Measurements from ENCODE around the gene CRAMP1. TPM values are rescaled to one million over a fixed set of nuclear protein-coding genes. Genes with fewer than 3 reads are reported as not detected.

Gene CRAMP1
- total RNA-seq, 1 donor from 2014 or later: 22.4 TPM

GRCh38 chr16:1580256-1580655 lies 31.9 kb upstream of the CRAMP1 start:
- no peak for TF ChIP-seq CTCF (IDR thresholded peaks at IDR 0.05)
- DNase-seq (no peak), ATAC-seq (ENCODE audit: low read depth) (no peak)
- no peak overlapping the region for H3K27ac Mint-ChIP-seq
- no peak overlapping the region for H3K4me3 Mint-ChIP-seq
- no peaks in the 10 kb centered on the region for H3K4me1 Mint-ChIP-seq
- H3K27me3 Mint-ChIP-seq: no peaks in the 10 kb centered on the region
- peaks cover 2% of the 10 kb centered on the region for H3K9me3 Mint-ChIP-seq
- ChIA-PET POLR2A (no interaction called here), CTCF (no interaction called here)
- H3K36me3 Mint-ChIP-seq (ENCODE audit: low read depth): no peaks in the 10 kb centered on the region
- intact Hi-C loops (cut with micrococcal nuclease): no loop called here

- H3K27me3 Mint-ChIP-seq: no peaks in the 10 kb centered on the region
- H3K4me3 Mint-ChIP-seq: no peak overlapping the region
- DNase-seq (no peak), ATAC-seq (ENCODE audit: low read depth) (no peak)
- no peak for TF ChIP-seq CTCF (IDR thresholded peaks at IDR 0.05)
- POLR2A ChIA-PET: no interaction called here
- peaks cover 2% of the 10 kb centered on the region for H3K9me3 Mint-ChIP-seq
- no peaks in the 10 kb centered on the region for H3K4me1 Mint-ChIP-seq
- intact Hi-C loops (cut with micrococcal nuclease): no loop called here
- no peak overlapping the region for H3K27ac Mint-ChIP-seq
- H3K36me3 Mint-ChIP-seq (ENCODE audit: low read depth): no peaks in the 10 kb centered on the region
- CTCF ChIA-PET: no interaction called here
These were observed 31.2 kb upstream of the CRAMP1 start for GRCh38 chr16:1580956-1581355.

- H3K36me3 Mint-ChIP-seq (ENCODE audit: low read depth): no peaks in the 10 kb centered on the region
- intact Hi-C loops (cut with micrococcal nuclease): no loop called here
- TF ChIP-seq CTCF (IDR thresholded peaks at IDR 0.05): no peak
- no peak overlapping the region for H3K4me3 Mint-ChIP-seq
- no peaks in the 10 kb centered on the region for H3K4me1 Mint-ChIP-seq
- ATAC-seq (ENCODE audit: low read depth) (no peak), DNase-seq (no peak)
- H3K9me3 Mint-ChIP-seq: peaks cover 2% of the 10 kb centered on the region
- ChIA-PET POLR2A (no interaction called here), CTCF (no interaction called here)
- no peak overlapping the region for H3K27ac Mint-ChIP-seq
- H3K27me3 Mint-ChIP-seq: no peaks in the 10 kb centered on the region
These were observed 30.4 kb upstream of the CRAMP1 start for GRCh38 chr16:1581804-1582203.

DNA sequence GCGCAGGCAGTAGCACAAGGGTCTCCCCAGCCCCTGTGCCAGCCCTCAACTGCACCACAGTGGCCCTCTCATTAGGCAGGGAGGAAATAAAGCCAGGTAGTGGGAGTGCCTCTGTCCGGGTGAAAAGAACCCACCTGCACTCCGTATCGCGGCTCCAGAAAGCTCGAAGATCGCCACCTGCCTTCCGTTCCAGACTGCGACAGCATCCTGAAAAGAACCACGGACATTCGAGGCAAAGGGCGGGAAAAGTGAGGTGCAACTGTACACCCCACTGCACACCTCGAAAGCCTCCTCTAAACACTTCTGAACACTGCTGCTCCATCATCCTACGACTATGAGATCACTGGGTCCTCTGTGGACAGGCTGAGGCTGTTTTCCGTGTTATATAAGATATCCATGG lies 29.0 kb upstream of the CRAMP1 start:
- TF ChIP-seq CTCF (IDR thresholded peaks at IDR 0.05): no peak
- Mint-ChIP-seq H3K27me3 (no peaks in the 10 kb centered on the region), H3K9me3 (peaks cover 2% of the 10 kb centered on the region), H3K4me1 (no peaks in the 10 kb centered on the region), H3K4me3 (no peak overlapping the region), H3K36me3 (ENCODE audit: low read depth) (no peaks in the 10 kb centered on the region), H3K27ac (no peak overlapping the region)
- ChIA-PET POLR2A (no interaction called here), CTCF (no interaction called here)
- intact Hi-C loops (cut with micrococcal nuclease): no loop called here
- DNase-seq (no peak), ATAC-seq (ENCODE audit: low read depth) (no peak)

GRCh38 chr16:1584926-1585484 lies 27.2 kb upstream of the CRAMP1 start:
- DNase-seq (no peak), ATAC-seq (ENCODE audit: low read depth) (no peak)
- intact Hi-C loops (cut with micrococcal nuclease): no loop called here
- TF ChIP-seq CTCF (IDR thresholded peaks at IDR 0.05): no peak
- no peak overlapping the region for H3K27ac Mint-ChIP-seq
- H3K27me3 Mint-ChIP-seq: no peaks in the 10 kb centered on the region
- ChIA-PET CTCF (no interaction called here), POLR2A (no interaction called here)
- no peaks in the 10 kb centered on the region for H3K36me3 Mint-ChIP-seq (ENCODE audit: low read depth)
- peaks cover 2% of the 10 kb centered on the region for H3K9me3 Mint-ChIP-seq
- no peaks in the 10 kb centered on the region for H3K4me1 Mint-ChIP-seq
- no peak overlapping the region for H3K4me3 Mint-ChIP-seq

Data from activated B cell treated with CpG ODN at 0.5 μM for 24 hours (primary cell).